Lung (tissue), 12 donors: Measurements from ENCODE around the gene GNAL. TPM values are rescaled to one million over a fixed set of nuclear protein-coding genes. Genes with fewer than 3 reads are reported as not detected.

Experiments
- ATAC-seq: fragments of 200-7000 bp; cut with Tn5 transposase; one replicate; pipeline ENCODE4 v1.9.1; 2020; ENCODE audit warnings: moderate number of reproducible peaks; ENCODE audit not compliant: insufficient read depth, low FRiP score
- DNase-seq, 3 donors: peaks; one replicate each; pipeline ENCODE4 v3.0.0-alpha.2; 2013 to 2017
- H3K27ac ChIP-seq, 2 donors: one replicate each; pipeline ENCODE4 v1.5.1; 2013; ENCODE audit warnings: mild to moderate bottlenecking in 2 of 2, moderate library complexity in 2 of 2, control low read depth in 1 of 2, inconsistent platforms in 1 of 2, low read depth in 1 of 2, low read length in 1 of 2
- H3K27me3 ChIP-seq, 3 donors: one replicate each; pipeline ENCODE4 v1.5.1; 2013; ENCODE audit warnings: low read length in 2 of 3; ENCODE audit not compliant: control insufficient read depth in 3 of 3, insufficient read depth in 3 of 3
- H3K36me3 ChIP-seq, 4 donors: one replicate each; pipeline ENCODE4 v1.5.1; 2013; ENCODE audit warnings: low read length in 4 of 4, mild to moderate bottlenecking in 1 of 4, moderate library complexity in 1 of 4; ENCODE audit not compliant: control insufficient read depth in 4 of 4, insufficient read depth in 4 of 4
- H3K4me1 ChIP-seq, 5 donors: one replicate each; pipeline ENCODE4 v1.5.1; 2013; ENCODE audit warnings: low read length in 5 of 5, mild to moderate bottlenecking in 2 of 5, moderate library complexity in 1 of 5; ENCODE audit not compliant: control insufficient read depth in 5 of 5, insufficient read depth in 5 of 5
- H3K4me3 ChIP-seq: one replicate; pipeline ENCODE4 v1.5.1; 2013; ENCODE audit warnings: mild to moderate bottlenecking, control low read depth, moderate library complexity
- H3K9ac ChIP-seq, 2 donors: one replicate each; pipeline ENCODE4 v1.5.1; 2013; ENCODE audit warnings: low read length in 2 of 2, control low read depth in 1 of 2; ENCODE audit not compliant: insufficient read depth in 1 of 2
- H3K9me3 ChIP-seq, 4 donors: one replicate each; pipeline ENCODE4 v1.5.1; 2013; ENCODE audit warnings: low read length in 3 of 4, mild to moderate bottlenecking in 1 of 4, moderate library complexity in 1 of 4; ENCODE audit not compliant: control insufficient read depth in 4 of 4, insufficient read depth in 3 of 4
- CTCF ChIP-seq: IDR thresholded peaks from 2 replicates; pipeline ENCODE4 v1.5.1; 2012; ENCODE audit warnings: mild to moderate bottlenecking; ENCODE audit errors: control extremely low read depth, extremely low read depth
- WGBS, 2 donors: extraction: QIAGEN DNeasy Blood & Tissue Kit; methylation state at CpG; one replicate each; pipeline ENCODE4 v1.1.7; 2013; 5-methylcytosine and 5-hydroxymethylcytosine counted together
- polyA plus RNA-seq, 2 donors: library from polyadenylated mRNA; stranded (reverse); fragments of 200-250 nt; gene quantifications; one replicate each; pipeline ENCODE4 v1.2.1, GENCODE V29; 2013
- total RNA-seq, 2 donors: library from RNA; depleted of rRNA in 1 of 2; stranded (reverse); fragments of >200 nt in 1 of 2; gene quantifications; one replicate each; pipeline ENCODE4 v1.2.1, GENCODE V29; 2014 to 2021
- donor health status: control.
- donor health status: control.
- donor health status: Bipolar disorder and iron deficiency.
- donor health status: healthy.
- donor health status: DM: yes; HTN: yes; CAD: no.

Gene GNAL
- total and polyA plus RNA-seq, 4 donors = 0.49 to 3.7 (median 2.5) TPM

DNA sequence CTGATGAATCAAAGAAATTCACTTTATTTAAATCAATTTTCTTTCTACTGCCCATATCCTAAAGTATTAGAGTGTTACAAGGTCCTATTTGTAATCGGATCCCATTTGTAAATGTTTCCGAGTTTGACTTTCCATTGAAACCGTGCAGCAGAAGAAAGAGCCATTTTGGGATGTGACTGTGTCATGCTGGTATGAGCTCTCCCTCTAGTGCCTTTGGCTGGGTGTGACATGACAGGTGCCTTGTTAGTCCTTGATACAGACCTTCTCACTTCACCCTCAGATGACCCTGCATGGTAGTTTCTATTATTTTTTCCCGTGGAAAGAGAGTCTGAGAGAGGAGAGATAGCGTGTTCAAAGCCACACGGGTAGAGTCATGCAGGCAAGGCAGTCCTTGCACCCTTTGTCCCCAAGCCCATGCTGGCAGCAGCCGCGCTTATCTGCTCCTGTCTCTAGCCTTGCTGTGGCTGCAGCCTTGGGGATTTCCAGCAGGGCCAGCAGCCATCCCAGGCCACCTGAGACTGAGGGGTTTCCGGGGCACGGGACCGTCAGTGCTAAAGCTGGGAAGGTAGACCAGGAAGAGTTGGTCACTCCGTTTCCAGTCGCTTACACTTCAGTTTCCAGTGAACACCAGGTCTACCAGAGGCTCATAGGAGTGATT, 183.5 kb downstream of the GNAL start:
- Histone ChIP-seq H3K27ac (peak overlapping the region in 1 of 2 donors; percentile 1), H3K4me1 (peaks cover 0 to 2% (median 0%) of the 10 kb centered on the region in 5 donors), H3K36me3 (no peaks in the 10 kb centered on the region), H3K9me3 (peaks cover 0 to 3% (median 0%) of the 10 kb centered on the region in 4 donors), H3K27me3 (no peaks in the 10 kb centered on the region), H3K9ac (no peak overlapping the region), H3K4me3 (no peak overlapping the region)
- TF ChIP-seq CTCF = peak; percentile 17
- ATAC-seq = peak; percentile 58
- peak in 1 of 3 donors; percentile 30 for DNase-seq
- 67 to 84% methylated on average over 13 of the region's 13 CpGs for WGBS, 2 donors

GRCh38 chr18:11873670-11874340, 184.7 kb downstream of the GNAL start:
- 81 to 84% methylated on average over 15 of the region's 15 CpGs for WGBS, 2 donors
- Histone ChIP-seq H3K9ac (no peak overlapping the region), H3K27me3 (no peaks in the 10 kb centered on the region), H3K36me3 (no peaks in the 10 kb centered on the region), H3K27ac (no peak overlapping the region), H3K4me1 (peaks cover 0 to 2% (median 0%) of the 10 kb centered on the region in 5 donors), H3K9me3 (peaks cover 0 to 3% (median 0%) of the 10 kb centered on the region in 4 donors), H3K4me3 (no peak overlapping the region)
- no peak for TF ChIP-seq CTCF
- ATAC-seq = no peak
- no peak for DNase-seq

DNA sequence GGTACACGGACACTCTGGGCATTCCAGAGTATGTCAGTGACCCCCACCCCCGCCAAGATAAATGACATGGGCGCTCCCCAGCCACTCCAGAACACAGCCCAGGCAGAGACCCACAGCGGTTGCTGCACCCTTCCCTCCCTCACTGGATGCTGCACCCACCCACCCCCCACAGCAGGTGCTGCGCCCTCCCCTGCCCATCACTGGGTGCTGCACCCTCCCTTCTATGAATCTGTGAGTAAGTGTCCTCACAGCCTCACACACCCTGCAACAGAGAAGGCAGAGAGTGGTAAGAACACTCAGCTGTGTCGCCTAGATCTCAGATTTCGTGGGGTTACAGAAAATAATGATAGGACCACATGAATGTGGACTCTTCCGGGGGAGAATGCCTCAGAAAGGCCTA, 185.6 kb downstream of the GNAL start:
- no peaks in the 10 kb centered on the region for H3K36me3 ChIP-seq
- WGBS, 2 donors = 86 to 90% methylated on average over 8 of the region's 8 CpGs
- ATAC-seq (no peak), DNase-seq (no peak)
- no peaks in the 10 kb centered on the region for H3K27me3 ChIP-seq
- peaks cover 0 to 2% (median 0%) of the 10 kb centered on the region in 5 donors for H3K4me1 ChIP-seq
- no peak overlapping the region for H3K9ac ChIP-seq
- H3K9me3 ChIP-seq = peaks cover 0 to 3% (median 0%) of the 10 kb centered on the region in 4 donors
- no peak overlapping the region for H3K4me3 ChIP-seq
- no peak for TF ChIP-seq CTCF
- no peak overlapping the region for H3K27ac ChIP-seq
